GM21825 (cell line): Measurements from ENCODE around the gene EXOC3L2.
"Not testable (repeated sequence)": the region's sequence is repeated elsewhere in the genome, so short reads cannot be mapped to it uniquely, and the experiment has no call there.

ENCODE experiments used
- ATAC-seq: cut with Tn5 transposase; IDR thresholded peaks from one replicate; pipeline ENCODE4 v1.9.1; 2021; ENCODE audit warnings: mild to moderate bottlenecking, moderate library complexity; ENCODE audit not compliant: unreplicated experiment

The EXOC3L2 gene

DNA sequence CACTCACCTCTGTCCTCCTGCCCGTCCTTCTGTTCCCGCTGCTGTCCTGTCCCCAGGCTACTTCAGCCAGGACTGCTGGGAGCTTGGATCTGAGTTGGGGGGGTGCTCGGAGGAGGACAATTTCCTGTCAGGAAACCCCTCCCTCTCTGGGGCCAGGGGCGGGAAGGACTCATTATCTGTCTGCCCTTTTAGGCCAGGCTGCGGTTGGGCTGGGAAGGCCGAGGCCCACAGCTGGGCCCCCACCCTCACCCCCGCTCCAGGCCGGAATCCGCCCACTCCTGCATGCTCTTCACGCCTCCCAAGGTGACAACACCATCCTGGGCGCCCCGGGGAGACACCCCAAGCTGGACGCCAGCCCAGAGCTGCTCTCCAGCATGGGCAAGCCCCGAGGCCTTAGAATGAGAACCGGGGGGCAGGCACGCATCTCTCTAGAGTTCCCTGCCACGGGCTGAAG is at the start of gene EXOC3L2:
EXOC3L2 (minus strand) TSS at position 74 of the 454 bp plus-strand sequence. CDS start 6,362 bp downstream, outside the sequence.
- no peak for ATAC-seq

DNA sequence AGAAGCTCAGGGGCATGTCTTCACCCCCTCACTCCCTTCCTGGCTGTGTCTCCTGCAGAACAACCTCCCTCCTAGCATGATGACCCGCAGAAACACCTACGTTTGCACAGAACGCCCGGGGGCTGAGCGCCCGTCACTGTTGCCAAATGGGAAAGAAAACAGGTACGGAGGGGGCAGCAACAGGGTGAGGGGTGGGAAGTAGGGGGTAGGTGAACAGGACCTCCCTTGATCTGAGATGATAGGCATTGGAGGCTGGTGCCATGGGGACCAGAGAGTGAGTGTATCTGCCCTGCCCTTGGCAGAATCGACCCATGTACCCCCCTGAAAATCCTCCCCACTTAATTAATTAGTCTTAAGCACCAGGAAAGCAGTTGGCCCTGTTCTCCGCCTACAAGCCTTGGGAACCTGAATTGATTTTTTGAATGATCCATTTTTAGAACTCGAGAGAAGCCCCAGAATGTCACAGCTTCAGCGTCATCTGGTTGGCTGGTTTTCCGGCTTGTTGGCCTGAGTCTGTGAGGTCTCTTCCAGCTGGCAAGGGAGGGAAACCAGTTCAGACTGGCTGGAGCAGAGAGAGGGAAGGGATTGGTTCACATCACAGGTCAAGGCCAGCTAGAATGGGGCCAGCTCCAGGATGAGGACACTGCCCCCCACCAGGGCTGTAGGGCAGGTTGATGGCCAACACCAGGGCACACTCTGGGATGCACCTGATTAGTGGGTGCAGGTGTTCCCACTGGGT is 49.3 kb upstream of the EXOC3L2 start:
- no peak for ATAC-seq

DNA sequence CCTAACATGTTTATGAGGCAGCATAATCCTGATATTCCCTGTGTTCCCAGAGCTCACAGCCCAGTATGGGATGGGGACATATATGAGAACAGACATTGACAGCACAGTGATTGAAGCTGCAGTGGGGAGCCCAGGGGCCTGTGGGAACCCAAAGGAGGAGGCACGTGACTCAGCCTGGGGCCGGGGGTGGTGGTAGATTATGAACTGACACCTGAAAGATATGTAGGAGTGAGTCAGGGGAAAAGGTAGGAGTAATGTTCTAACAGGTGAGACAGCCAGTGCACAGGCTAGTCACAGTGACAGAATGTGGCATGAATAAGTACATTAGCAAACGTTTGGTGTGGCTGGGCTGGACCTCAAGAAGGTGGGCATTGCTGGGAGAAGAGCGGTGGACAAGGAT is 48.5 kb upstream of the EXOC3L2 start:
- no peak for ATAC-seq

DNA sequence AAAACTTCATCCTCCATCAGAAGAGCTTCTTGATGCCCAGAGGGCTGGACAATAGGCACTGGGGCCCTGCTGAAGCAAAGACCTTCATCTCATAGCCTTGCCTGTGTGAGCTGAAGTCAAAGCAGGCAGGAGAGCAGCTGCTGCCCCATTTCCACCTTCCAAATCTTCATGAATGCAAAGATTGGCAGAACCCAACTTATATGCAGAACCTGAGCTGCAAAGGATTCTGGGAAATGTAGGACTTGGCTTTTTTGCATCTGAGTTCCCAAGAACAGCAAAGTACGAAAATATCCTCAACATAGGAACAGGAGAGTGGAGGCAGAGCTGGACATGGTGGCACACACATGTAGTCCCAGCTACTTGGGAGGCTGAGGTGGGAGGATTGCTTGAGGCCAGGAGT is 46.6 kb upstream of the EXOC3L2 start:
- ATAC-seq, result no peak

DNA sequence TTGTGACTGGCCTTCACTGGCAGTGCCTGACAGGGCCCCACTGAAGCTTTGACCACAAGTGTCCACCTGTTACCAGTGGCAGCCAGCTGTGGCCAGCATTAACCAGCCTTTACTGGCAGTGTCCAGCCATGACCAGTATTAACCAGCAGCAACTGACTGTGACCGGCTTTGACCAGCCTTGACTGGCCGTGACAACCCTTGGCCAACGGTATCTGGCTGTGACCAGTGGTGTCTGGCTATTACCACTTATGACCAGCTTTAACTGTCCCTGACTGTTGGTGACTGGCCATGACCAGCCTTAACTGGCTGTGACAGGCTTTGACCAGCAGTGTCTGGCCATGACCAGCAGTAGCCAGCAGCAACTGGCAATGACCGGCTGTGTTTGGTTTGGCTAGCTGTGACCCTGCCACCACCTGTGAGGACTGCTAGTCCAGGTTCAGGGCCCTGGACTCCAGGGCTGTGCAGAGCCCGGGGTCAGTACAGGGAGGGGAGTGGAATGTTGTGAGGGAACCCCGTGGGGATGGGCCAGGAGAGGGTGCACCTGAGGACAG is 45.2 kb upstream of the EXOC3L2 start:
- no peak for ATAC-seq

DNA sequence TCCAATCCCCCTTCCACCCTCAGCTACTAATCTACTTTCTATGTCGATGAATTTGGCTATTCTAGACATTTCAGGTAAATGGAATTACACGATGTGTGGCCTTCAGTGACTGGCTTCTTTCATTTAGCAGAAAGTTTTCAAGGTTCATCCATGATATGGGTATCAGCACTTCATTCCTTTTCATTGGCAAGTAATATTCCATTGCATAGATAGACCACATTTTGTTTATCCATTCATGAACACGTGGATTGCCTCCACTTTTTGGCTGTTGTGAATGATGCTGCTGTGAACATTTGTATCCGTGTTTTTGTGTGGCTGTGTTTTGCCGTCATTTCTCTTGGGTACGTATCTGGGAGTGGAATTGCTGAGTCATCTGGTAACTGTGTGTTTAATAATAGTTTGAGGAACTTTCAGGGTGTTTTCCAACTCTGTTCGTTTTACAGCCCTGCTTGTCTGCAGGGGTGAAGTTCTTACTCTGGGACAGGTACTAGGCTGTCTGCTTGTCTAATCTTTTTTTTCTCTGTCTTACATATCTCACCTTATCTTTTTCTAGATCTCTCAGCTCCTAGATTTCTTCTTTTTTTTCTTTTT is 38.3 kb upstream of the EXOC3L2 start:
- ATAC-seq, result no peak

DNA sequence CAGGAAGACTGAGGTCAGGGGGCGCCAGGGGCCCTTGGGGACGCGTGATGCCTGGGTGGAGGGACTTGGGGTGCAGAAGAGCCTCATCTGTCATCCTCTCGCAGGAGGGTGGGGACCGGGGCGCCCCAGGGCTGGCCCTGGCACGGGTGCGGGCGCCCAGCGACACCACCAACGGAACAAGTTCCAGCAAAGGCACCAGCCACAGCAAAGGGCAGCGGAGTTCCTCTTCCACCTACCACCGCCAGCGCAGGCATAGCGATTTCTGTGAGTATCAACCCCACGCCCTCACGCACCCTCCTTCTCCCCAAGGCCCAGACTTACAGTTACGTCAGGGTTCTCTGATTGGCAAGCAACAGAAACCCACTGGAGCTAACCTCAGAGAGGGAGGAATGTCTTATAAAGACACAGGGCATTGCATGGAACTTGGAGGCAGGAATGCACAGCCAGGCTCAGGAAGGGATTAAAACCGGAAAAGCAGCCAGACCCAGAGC is 35.3 kb upstream of the EXOC3L2 start:
- no peak for ATAC-seq

DNA sequence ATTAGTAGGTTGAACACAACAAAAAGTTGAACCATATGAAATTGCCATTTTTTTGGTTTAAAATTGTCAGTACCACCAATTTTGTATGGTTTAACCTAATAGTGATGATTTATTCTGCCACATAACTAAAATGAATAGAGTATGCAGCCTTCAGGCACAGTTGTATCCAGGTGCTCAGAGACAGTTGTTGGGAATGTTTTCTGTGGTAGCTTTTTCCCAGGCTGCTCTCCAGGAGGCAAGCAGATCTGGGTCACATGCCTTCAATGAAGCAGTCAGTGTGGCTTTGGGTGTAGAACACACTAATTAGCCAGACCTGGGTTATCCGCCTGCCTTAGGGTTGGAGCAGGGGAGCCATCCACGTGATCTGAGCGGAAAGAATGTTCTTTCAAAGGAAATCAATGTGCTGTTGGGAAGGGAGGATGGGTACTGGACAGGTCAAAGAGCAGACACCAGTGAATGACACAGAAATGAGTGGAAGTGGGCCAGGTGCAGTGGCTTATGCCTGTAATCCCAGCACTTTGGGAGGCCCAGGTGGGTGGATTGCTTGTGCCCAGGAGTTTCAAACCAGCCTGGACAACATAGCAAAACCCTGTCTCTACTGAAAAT is 34.5 kb upstream of the EXOC3L2 start:
- no peak for ATAC-seq

DNA sequence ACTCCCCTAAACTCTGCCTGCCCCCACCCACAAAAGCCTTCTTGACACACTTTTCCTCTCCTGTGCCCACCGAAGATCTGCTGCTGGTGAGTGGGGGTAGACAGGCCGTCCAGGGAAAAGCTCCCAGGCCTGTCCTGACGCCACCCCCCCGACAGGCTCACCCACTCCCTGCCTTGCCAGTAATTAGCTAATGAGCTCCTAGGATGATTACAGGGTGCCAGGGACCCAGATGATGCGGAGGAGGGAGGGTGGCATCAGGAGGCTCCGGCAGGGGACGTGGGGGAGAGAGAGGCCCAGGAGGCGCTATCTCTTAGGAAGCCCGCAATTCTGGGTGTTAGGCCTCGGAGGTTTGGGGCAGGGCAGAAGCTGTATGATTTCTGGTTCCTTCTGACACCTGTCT is 32.9 kb upstream of the EXOC3L2 start:
- ATAC-seq, result no peak

DNA sequence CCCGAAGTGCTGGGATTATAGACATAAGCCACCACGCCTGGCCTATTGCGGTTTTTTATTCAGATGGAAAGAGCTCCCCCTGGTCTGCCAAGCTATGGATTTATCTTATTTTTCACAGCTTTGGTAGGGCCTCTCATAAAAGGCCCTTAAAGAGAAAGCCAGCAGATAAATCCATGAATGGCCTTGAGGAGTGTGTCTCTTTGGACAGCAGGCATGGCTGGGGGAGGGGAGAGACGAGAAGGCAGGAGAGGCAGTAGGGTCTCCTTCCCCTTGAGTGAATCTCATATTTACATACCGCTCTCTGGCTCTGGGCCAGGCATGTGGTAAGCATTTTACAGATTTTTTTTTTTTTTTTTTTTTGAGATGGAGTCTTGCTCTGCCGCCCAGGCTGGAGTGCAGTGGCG is 31.1 kb upstream of the EXOC3L2 start:
- no peak for ATAC-seq

DNA sequence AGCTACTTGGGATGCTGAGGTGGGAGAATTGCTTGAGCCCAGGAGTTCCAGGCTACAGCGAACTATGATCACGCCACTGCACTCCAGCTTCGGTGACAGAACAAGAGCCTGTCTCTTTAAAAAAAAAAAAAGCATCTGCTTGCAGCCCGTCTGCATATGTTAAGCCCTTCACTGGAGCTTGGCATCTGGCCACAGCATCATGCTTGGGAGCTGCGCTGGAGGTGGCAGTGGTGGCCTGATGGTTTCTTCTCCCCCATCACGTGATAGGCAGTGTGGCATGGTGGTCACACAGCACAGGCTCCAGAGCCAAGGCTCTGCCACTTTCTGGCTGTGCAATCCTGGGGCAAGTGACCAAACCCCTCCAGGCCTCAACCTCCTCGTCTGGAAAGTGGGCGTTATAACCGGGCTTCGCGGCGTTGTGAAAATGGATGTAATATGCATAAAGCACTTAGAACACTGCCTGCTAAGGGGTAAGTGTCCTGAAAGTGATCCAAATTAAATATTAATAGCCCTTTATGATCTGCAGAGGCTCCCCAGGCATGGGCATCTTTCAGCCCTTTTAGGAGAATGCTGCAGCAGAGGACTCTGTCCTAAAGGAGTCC is 30.3 kb upstream of the EXOC3L2 start:
- no peak for ATAC-seq

DNA sequence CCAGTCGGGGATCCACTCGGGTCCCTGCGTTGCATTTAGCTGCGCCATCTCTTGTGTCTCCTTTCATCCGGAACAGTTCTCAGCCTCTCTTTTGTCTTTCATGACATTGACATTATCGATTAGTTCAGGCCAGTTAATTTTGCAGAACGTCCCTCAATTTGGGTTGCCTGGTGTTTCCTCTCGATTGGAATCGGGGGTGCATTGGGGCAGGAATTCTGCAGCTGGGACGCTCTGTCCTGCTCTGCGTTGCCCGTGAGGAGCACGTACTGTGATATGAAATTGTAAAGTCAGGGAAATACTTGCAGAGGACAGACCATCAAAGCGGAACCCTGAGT is 28.3 kb upstream of the EXOC3L2 start:
- no peak for ATAC-seq

DNA sequence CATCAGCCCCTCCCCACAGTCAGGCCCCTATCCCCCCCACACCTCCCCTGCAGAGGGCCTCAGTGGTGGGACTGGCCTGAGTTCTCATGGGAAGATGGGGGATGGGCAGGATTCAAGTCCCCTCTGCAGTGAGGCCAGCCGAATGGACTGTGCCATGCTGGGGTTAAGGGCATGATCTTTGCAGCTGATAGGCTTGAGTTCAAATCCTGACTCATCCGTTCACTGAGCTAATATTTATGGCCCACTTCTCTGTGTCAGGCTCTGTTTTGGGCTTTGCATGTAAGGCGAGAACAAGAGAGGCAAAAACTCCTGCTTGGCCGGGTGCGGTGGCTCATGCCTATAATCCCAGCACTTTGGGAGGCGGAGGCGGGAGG is 26.5 kb upstream of the EXOC3L2 start:
- no peak for ATAC-seq

DNA sequence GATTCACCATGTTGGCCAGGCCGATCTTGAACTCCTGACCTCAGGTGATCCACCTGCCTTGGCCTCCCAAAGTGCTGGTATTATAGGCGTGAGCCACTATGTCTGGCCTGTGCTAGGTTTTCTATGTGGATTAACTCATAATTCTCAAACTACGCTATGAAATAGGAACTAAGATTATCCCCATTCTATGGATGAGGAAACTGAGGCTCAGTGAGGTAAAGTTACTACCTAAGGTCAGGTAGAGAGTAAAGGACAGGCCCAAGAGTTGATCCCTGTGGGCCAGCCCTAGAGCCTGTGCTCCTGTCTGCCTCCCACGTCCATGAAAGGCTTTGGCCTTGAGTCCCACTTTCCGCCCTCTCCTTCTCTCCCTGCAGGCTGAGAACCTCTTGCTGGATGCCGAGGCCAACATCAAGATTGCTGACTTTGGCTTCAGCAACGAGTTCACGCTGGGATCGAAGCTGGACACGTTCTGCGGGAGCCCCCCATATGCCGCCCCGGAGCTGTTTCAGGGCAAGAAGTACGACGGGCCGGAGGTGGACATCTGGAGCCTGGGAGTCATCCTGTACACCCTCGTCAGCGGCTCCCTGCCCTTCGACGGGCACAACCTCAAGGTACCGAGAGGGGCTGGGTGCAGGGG is 26.0 kb upstream of the EXOC3L2 start:
- ATAC-seq, result no peak

DNA sequence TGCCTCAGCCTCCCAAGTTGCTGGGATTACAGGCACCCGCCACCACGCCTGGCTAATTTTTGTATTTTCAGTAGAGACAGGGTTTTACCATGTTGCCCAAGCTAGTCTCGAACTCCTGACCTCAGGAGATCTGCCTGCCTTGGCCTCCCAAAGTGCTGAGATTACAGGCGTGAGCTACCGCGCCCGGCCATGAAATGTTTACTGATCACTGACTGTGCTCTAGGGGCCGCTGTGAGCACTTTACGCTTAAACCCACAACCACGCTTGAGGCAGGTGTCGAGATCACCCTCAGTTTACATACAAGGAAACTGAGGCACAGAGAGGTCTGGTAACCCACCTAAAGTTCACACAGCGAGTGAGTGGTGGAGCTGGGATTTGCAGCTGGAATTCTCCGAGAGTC is 24.7 kb upstream of the EXOC3L2 start:
- not testable (repeated sequence) for ATAC-seq

DNA sequence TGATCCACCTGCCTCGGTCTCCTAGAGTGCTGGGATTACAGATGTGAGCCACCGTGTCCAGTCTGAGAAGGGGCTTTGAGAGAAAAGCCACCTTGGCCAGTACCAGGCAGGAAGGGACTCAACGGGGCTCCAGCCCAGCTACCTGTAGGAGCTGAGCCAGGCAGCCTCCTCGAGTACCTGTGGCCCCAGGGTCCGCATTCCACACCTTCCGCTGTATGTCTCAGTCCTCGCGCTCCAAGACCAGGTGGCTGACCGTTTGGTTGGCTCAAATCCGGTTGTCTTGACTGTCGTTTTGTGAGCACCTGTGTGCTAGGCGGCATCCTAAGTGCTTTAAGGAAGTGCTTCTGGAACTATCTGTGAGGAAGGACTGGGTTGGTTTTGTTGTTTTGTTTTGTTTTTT is 22.1 kb upstream of the EXOC3L2 start:
- ATAC-seq, result no peak

DNA sequence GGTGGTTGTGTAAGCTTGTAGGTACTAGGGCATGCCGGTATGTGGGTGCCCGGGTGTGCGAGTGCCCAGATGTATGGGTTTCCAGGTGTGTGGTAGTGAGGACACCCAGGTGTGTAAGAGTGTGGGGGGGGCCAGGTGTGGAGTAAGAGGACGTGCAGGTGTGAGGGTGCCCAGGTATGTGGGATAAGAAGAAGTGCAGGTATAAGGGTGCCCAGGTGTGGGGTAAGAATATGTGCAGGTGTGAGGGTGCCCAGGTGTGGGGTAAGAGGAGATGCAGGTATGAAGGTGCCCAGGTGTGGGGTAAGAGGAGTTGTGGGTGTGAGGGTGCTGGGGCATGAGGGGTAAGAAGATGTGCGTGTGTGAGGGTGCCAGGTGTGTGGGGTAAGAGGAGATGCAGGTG is 20.2 kb upstream of the EXOC3L2 start:
- ATAC-seq, result no peak

DNA sequence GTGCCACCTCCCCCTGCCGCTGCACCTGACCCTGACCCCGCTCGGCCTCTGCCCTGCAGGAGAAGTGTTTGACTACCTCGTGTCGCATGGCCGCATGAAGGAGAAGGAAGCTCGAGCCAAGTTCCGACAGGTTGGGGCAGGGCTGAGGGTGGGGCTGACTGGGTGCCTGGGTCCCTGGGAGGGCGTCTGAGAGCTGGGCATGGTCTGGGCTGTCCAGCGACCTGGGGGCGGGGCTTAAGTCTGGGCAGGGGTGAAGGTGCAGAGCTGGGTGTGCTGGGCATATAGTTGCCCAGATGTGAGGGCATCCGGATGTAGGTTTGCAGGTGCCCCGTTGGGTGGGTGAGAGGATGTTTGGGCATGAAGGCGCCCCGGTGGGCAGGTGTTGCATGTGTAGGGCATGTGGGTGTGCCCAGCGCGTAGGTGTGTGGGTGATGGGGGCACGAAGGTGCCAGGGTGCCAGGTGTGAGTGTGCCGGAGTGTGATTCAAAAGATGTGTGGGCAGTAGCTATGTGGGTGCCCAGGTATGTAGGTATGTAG is 19.6 kb upstream of the EXOC3L2 start:
- no peak for ATAC-seq

DNA sequence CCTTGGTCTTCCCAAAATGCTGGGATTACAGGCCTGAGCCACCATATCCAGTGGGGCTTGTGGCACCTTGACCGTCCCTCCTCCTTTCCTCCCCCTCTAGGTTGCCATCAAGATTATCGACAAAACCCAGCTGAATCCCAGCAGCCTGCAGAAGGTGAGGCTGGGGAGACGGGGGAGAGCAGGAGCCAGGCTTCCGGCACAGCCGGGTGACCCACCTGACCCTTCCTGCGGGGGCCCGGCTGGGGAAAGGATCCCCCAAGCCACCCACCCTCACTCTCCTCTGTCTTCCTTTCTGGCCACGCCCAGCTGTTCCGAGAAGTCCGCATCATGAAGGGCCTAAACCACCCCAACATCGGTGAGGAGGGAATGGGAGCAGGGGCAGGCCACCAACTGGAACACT is 17.8 kb upstream of the EXOC3L2 start:
- ATAC-seq, result no peak

DNA sequence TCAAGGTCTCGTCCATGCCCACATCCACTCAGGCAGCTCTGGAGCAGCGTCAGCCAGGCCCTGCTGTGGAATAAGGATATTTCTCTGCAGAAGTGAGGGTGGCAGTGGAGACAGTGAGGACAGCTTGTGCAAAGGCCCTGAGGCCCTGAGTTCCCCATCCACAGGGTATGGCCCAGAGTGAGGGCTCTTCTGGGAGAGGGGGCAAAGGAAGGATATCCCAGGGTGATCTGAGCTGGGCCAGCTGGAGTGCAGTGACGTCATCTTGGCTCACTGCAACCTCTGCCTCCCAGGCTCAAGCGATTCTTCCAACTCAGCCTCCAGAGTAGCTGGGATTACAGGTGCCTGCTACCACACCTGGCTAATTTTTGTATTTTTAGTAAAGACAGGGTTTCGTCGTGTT is 17.4 kb upstream of the EXOC3L2 start:
- no peak for ATAC-seq

DNA sequence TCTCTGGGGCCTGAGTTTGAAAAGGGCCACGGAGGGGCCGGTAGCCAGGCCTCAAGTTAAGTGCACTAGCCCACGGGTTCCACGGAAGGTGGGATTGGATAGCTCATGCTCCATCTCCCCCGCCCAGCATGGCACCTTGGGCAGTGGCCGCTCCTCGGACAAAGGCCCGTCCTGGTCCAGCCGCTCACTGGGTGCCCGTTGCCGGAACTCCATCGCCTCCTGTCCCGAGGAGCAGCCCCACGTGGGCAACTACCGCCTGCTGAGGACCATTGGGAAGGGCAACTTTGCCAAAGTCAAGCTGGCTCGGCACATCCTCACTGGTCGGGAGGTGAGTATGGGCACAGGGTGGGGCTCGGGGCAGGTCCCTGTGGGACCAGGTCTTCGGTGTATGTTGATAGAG is 13.7 kb upstream of the EXOC3L2 start:
- no peak for ATAC-seq
